Endometrium (tissue), 2 donors: ENCODE results near the gene NEK6.

ENCODE experiments used
- FAIRE-seq: peaks from 2 replicates; lab custom pipeline; 2012; peaks lifted over from hg19 to GRCh38; lab: Jason Lieb, UNC
- donor health status: control.
- donor health status: control.

The NEK6 gene

DNA sequence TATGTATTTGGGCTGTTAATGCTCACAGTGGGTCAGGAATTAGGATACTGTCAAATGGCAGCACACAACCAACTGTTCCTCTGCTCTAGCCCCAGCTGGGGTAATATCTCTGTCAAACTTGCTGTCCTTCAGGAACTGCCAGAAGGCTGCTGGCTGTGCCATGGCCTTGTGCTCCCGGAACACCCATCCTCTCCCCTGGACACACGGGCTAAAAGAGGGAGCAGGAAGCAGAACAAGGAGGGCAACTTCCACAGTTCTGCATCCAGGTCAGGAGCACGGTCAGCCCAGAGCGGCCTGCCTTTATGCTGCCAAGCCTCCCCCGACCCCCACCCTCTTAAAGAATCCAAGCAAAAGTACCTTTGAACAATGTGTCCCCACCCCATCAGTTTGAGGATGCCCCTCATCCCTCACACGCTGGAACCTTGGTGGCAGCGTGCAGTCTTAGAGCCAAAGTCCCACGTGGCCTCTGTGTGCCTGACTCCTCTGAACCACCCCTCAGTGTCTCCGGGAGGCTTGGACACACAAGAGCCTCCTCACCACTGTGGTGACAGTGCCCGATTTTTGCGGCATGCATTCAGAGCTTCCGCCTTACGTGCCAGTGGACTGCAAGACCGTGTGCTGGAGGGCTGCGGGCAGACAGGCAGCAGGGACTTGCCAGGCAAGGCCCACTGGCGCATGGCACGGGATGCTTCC is 96.7 kb downstream of the NEK6 start:
- no peak for FAIRE-seq

DNA sequence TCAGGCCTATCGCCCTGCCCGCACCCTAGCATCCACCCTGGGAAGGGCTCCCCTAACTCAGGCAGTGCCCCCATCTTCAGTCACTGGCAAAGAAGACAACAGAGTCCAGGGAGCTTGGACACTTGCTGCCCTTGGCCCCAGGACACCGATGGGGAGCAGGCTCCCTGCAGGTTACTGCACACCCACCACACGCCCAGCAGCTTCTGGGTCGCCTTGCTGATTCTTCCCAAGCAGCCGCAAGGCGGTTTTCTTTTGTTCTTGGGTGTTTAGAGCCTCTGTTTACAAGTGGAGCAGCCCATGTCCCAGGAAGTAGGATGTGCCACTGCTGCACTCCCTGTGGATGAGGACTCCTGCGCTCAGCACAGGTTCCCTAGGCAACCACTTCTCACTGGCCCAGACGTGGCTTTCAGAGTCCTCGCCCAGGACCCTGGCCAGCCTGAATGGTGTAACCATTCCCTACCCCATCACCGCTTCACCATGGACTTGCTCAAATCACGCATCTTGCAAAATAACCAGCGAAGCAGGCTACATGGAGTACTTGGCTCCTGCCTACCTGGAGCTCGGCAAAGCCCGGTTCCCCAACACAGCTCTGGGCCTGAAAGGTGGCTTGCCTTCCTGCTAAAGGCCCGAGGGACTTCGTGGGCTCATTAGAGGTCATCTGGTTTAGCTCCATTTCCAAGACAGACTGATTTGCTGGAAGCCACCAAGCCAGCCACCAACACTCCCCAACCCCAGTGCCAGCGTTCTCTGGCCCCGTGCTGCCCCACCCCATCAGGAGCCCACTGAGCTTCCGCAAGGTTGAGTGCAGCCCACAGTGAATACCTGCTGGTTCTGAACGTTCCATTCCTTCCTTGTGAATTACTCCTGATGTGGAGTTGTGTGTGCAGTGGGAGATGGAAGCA is 97.5 kb downstream of the NEK6 start:
- FAIRE-seq, result no peak

DNA sequence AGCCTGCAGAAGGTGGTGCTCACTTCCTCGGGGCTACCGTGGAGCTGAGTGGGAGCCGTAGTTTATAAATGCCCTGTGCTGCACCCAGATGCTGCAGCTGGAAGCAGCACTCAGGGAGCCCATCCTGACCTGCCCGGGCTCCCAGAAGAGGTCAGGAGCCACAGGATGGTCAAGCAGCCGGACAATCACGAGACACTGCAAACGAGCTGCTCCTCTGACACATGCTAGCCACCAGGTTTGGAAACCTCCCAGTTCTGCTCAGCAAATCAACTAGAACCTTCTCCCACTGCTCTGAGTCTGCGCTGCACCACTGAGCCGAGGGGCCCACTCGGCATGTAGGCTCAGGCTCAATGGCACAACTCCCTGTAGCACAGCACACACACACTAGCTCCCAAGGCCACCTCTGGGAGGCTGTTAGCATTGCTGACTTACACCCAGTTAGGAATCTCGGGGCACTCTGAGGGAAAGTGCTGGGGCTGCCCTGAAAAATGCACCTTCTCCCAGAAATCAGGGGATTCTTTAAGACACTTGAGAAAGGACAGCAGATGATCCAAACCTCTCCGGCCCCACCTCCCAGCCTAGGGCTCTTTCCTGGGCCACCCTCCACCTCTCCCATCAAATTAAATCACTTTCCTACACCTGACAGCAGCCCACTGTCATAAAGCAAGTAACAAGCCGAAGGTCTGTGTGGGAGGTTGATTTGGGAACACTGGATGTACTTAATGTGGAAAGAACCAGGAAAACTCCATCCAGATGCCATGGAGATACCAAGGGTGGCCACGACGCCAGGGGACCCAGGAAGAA is 98.4 kb downstream of the NEK6 start:
- FAIRE-seq, result no peak

DNA sequence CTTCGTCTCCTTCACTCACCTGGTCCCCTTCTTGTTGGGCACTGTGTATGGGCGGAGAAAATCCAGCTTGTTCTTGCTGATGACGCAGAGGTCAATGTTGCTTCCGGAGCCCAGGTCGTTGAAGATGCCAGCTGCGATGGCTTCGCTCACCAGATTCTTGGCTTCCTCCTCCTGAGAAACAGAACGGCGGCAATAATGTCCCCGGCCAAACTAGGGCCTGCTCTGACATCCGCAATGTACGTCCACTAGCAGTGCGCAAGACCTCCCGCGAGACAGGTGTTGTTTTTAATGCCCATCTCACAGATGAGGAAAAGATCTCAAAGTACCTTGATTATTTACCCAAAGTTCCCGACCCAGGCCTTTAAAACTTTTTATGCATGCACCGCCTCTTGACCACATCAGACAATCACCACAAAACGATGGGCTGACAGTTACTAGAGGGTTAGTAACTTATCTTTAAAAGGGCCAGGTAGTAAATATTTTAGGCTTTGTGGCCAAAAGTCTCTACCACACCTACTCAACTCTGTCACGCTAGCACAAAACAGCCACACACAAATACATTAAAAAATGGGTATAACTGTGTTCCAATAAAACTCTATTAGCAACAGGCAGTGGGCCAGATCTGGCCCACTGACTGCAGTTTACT is 99.1 kb downstream of the NEK6 start:
- FAIRE-seq, result no peak

- FAIRE-seq, result no peak
Observed at GRCh38 chr9:124357721-124358361, 100.1 kb downstream of the NEK6 start.

DNA sequence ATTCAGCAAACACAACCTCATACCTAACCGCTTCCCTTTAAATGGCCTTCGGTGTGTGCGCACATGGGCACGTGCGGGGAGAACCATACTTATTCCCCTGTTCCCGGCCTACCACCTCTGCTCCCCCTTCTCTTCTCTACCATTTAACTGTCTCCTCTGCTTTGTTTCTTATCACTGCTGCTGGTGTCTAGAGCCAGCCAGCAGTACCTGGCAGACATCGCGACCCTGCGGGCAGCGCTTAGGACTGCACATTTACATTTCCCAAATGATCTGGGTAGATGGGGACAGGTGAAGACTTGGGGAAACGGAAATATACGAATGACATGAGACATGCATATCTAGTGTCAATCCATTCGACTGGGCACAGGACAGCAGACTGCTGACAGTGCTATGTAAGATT is 100.9 kb downstream of the NEK6 start:
- FAIRE-seq, result no peak

DNA sequence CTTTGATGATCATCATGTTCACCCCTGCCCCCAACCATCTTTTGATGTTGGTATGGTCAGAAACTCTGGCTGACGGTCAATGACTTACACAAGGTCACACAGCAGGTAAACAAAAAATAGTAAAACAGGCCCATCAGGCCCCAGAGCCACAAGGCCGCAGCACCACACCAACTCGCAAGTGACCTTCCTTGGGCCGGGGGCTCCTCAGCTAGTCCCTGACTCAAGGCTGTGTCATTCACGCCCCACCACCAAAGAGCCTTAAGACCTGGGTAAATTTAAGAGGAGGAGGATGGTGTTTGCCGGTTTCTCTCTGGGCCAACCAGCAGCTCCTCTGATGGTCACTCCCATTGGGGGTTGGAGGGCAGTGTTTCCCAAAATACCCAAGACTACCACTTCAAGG is 101.7 kb downstream of the NEK6 start:
- no peak for FAIRE-seq

DNA sequence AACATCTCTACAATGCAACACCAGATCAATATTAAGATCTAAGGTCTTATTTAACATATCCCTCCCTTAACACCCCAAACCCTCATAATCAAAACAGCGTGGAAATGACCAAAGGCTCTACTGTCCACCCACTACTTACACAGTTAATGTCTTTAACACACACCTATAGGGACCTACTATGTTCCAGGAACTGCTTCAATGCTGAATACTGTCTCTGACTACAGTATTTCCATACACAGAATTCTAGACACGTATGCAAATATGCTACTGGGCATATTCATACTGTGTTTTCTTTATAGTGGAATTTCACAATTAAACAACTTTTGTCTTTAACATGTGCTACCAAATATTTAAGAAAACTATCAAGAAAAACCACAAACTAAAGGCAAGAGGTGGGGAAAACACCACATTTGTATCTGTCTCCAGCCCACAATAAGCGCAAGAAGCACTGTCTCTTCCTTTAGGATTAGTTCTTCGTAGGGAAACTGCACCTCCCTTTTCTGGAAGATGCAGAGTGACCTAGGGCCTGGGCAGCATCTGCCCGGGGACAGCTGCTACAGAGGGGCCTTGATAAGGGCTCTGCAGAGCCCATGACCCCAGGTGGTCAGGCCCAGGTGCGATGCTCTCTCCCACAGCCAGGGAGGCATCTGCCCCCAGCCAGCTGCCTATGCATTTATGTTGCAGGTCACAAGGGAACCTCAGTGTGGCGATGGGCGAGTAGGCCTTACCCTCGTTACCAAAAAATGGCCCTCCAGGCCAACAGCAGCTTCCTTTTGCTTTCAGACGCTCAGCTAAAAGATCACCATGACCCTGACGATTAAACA is 102.3 kb downstream of the NEK6 start:
- no peak for FAIRE-seq

DNA sequence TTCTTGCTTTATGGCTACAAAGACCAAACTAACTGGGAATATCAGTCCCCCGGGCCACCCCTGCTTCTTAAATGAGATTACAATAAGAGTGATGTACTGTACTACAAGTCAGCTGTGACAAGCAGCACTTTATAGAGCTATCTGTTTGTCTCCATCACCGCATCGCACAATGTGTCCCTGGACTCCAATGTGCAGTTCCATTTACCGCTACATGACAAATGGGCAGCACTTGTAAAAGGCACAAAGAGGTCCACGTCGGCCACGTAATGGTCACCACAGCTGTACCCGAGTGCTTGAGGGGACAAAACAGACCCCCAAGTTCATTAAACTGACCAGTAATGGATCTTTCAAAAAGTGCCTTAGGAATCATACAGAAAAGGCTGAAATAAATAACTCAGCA is 103.4 kb downstream of the NEK6 start:
- no peak for FAIRE-seq

- FAIRE-seq, result no peak
Observed at GRCh38 chr9:124363326-124364096, 105.8 kb downstream of the NEK6 start.

DNA sequence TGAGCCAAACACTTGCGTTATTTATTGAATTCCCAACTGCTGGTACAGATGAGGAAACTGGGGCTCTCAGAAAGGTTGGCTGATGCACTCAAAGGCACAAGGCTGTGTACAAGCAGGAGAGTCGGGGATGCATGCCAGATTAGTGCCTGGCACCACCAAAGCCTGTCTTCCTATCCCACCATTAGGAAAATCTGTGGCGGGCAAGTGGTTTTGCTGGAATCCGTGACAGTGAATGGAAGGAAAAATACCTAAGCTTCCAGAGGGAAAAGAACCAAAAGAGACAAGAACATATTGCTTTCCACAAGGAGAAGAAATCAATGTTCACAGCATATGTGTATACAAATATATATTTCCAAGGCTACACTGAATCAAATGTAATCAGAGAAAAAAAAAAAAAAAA is 106.4 kb downstream of the NEK6 start:
- no peak for FAIRE-seq

GRCh38 chr9:124365036-124365435 is 107.3 kb downstream of the NEK6 start:
- FAIRE-seq, result no peak

GRCh38 chr9:124366476-124367220 is 108.9 kb downstream of the NEK6 start:
- no peak for FAIRE-seq

DNA sequence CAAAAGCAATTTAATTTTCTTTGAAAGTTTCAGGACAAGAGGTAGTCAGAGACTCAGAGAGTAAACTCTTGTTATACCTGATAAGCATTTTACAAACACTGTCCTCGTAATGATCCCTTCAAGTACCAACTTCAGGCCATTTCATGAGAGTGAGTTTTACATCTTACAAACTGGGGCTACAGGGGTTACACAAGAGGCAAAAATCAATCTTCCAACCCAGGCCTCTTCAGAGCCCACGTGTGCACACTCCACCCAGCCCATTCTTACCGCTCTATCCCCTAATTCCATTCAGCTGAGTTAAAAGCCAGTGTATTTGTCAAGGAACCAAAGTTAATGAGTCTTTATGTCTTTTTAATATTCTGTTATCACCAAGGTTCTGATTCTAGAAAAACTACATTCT is 110.9 kb downstream of the NEK6 start:
- no peak for FAIRE-seq

DNA sequence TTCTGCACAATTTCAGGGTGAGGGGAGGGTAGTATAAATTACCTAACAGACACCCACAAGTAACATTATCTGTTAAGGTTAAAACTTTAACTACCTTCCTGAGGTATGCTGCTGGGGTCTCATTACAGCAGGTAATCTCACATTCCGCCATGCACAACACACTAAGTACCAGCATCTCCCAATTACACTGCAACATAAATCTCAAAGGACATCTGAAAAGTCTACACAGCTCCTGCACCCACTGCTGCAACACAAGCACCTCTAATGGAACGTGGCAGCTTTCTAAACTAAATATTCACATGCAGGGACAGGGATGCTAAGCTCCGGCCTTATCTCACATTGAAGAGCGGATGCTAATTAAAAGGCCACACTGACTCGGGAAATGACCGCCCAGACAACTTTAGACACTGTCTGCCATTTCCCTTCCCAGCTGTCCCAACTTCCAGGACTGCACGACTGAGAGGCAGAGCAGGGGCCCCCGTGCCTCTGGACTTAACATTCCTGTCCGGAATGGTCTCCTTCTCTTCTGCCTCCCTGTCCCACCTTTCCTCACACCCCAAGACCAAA is 111.6 kb downstream of the NEK6 start:
- no peak for FAIRE-seq

GRCh38 chr9:124370896-124371582 is 113.3 kb downstream of the NEK6 start:
- FAIRE-seq, result no peak

DNA sequence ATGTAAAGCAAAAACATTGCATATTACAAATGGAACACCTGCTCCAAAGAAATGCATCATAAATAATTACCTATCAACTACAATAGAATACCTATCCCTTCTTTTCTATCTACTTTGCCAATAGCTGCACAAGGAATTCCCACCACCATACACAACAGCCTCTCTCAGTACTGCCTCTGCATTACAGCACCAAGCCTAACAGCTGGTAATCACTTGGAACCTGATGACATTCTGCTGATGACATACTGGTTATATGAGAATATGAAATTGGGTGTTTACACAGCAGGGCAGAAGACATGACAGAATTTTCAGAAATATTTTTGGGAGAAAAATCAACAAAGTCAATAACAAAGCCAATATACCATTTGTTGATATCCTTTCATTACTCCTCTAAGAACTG is 114.3 kb downstream of the NEK6 start:
- FAIRE-seq, result no peak

- no peak for FAIRE-seq
Observed at GRCh38 chr9:124373386-124373785, 115.6 kb downstream of the NEK6 start.
